Transverse colon (tissue), 4 donors: ENCODE results near the gene SLC6A20.

Source experiments
- EP300 ChIP-seq: sonication (generic); formaldehyde crosslinking; IDR thresholded peaks from one replicate; pipeline ENCODE4 v1.6.1; 2017; ENCODE audit warnings: antibody characterized with exemption, low read depth
- POLR2A ChIP-seq: fragments of 450-650 bp; IDR thresholded peaks from one replicate; pipeline ENCODE4 v1.6.1; 2016; ENCODE audit warnings: antibody characterized with exemption, mild to moderate bottlenecking, moderate library complexity
- POLR2AphosphoS5 ChIP-seq, 3 donors: sonication (generic); formaldehyde crosslinking; IDR thresholded peaks; one replicate each; pipeline ENCODE4 v1.6.1; 2016; ENCODE audit warnings: antibody characterized with exemption in 3 of 3
- TF ChIP-seq, protein P1 (sequence below), 5 experiments: fragments of 200-600 bp in 3 of 5; fragments of 450-650 bp in 2 of 5; sonication (generic) in 3 of 5; IDR thresholded peaks; 1 replicate in 2 of 5; 2 replicates in 3 of 5; pipeline ENCODE4 v1.5.1; 2016 to 2017; ENCODE audit warnings: antibody characterized with exemption in 5 of 5, inconsistent platforms in 3 of 5, mild to moderate bottlenecking in 2 of 5, moderate library complexity in 1 of 5

DNA sequence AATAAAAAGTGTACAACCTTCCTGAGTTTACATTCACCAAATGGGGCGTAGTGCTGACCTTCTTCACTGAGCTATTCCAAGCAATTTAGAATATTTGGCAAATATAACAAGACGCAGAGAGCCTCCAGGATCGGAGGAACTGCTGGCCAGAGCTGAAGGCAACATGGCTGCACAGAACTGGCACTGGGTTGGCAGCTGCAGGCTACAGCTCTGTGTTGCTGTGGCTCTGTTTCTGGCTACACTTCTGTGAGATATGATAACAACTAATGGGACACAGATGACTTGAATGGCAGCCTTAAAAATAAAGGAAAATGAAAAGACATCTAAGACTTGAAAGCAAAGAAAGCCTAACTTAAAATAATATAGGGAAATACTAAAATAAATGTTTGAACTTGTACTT is 10.8 kb upstream of the SLC6A20 start:
- TF ChIP-seq, protein P1, sequence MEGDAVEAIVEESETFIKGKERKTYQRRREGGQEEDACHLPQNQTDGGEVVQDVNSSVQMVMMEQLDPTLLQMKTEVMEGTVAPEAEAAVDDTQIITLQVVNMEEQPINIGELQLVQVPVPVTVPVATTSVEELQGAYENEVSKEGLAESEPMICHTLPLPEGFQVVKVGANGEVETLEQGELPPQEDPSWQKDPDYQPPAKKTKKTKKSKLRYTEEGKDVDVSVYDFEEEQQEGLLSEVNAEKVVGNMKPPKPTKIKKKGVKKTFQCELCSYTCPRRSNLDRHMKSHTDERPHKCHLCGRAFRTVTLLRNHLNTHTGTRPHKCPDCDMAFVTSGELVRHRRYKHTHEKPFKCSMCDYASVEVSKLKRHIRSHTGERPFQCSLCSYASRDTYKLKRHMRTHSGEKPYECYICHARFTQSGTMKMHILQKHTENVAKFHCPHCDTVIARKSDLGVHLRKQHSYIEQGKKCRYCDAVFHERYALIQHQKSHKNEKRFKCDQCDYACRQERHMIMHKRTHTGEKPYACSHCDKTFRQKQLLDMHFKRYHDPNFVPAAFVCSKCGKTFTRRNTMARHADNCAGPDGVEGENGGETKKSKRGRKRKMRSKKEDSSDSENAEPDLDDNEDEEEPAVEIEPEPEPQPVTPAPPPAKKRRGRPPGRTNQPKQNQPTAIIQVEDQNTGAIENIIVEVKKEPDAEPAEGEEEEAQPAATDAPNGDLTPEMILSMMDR (IDR thresholded peaks at IDR 0.05) = no peak
- TF ChIP-seq EP300 = no peak
- no peak for TF ChIP-seq POLR2A
- no peak for TF ChIP-seq POLR2AphosphoS5 (IDR thresholded peaks at IDR 0.05)
